Measurements from ENCODE around the gene SLC30A2.

DNA sequence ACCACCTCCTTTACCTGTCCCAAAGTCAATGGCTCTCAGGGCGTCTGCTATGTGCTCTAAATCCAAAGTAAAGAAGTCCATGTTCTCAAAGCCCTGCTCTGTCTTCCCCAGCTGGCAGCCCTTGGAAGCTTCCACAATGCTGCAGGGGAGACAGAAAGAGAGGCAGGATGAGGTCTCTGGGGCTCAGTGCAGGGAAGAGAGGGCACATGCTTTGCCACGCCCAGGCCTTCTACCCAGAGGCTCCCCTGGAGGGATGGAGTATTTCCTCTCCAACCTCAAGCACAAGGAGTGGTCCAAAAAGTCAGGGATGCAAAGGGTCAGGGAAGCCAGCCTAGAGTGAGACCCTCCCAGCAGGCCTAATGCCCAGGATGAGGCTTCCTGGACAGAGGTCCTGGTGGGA, 11.3 kb upstream of the SLC30A2 start:
- TF ChIP-seq, protein P1, sequence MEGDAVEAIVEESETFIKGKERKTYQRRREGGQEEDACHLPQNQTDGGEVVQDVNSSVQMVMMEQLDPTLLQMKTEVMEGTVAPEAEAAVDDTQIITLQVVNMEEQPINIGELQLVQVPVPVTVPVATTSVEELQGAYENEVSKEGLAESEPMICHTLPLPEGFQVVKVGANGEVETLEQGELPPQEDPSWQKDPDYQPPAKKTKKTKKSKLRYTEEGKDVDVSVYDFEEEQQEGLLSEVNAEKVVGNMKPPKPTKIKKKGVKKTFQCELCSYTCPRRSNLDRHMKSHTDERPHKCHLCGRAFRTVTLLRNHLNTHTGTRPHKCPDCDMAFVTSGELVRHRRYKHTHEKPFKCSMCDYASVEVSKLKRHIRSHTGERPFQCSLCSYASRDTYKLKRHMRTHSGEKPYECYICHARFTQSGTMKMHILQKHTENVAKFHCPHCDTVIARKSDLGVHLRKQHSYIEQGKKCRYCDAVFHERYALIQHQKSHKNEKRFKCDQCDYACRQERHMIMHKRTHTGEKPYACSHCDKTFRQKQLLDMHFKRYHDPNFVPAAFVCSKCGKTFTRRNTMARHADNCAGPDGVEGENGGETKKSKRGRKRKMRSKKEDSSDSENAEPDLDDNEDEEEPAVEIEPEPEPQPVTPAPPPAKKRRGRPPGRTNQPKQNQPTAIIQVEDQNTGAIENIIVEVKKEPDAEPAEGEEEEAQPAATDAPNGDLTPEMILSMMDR (IDR thresholded peaks at IDR 0.05 in 2 of 3, conservative IDR thresholded peaks at IDR 0.05 in 1 of 3; ENCODE audit: borderline replicate concordance in 1 of 3, insufficient read depth in 1 of 3, low read depth in 2 of 3, low read length in 2 of 3) = no peak
- TF ChIP-seq POLR2A (IDR thresholded peaks at IDR 0.05; ENCODE audit: borderline replicate concordance, extremely low read depth, insufficient read depth, insufficient read length) = no peak
- no peak for TF ChIP-seq POLR2AphosphoS5 (IDR thresholded peaks at IDR 0.05; ENCODE audit: low read depth, low read length)
- TF ChIP-seq EZH2phosphoT487 (IDR thresholded peaks at IDR 0.05; ENCODE audit: borderline replicate concordance) = no peak
- no peak for TF ChIP-seq SP1 (IDR thresholded peaks at IDR 0.05; ENCODE audit: low read depth)
- no peak for TF ChIP-seq SIN3A (IDR thresholded peaks at IDR 0.05; ENCODE audit: low read depth)
- TF ChIP-seq, protein P2, sequence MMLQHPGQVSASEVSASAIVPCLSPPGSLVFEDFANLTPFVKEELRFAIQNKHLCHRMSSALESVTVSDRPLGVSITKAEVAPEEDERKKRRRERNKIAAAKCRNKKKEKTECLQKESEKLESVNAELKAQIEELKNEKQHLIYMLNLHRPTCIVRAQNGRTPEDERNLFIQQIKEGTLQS (IDR thresholded peaks at IDR 0.05) = no peak
- no peak for TF ChIP-seq YY1 (IDR thresholded peaks at IDR 0.05; ENCODE audit: extremely low read depth, insufficient replicate concordance, low read depth, low read length)
